Erythroblast (primary cell): ENCODE measurements around the gene KIDINS220.

Experiments used
- GATA1 ChIP-seq: IDR thresholded peaks from 2 replicates; pipeline ENCODE4 v1.6.1; 2011; ENCODE audit warnings: low read depth, mild to moderate bottlenecking, control low read depth, low read length, moderate library complexity
- POLR2A ChIP-seq: IDR thresholded peaks from 2 replicates; pipeline ENCODE4 v1.6.1; 2011; ENCODE audit warnings: mild to moderate bottlenecking, low read length

- no peak for TF ChIP-seq POLR2A
- no peak for TF ChIP-seq GATA1
Observed at GRCh38 chr2:8779795-8780671, 57.4 kb downstream of the KIDINS220 start.
